C4-2B (cell line): ENCODE data around the gene GALNT10.

Experiments
- ZFX ChIP-seq: fragments of 450-650 bp; IDR thresholded peaks from 2 replicates; pipeline ENCODE4 v1.6.1; 2017
- TF ChIP-seq, protein P1 (sequence below): fragments of 450-650 bp; conservative IDR thresholded peaks from 2 replicates; pipeline ENCODE4 v1.5.1; 2017; ENCODE audit warnings: mild to moderate bottlenecking

DNA sequence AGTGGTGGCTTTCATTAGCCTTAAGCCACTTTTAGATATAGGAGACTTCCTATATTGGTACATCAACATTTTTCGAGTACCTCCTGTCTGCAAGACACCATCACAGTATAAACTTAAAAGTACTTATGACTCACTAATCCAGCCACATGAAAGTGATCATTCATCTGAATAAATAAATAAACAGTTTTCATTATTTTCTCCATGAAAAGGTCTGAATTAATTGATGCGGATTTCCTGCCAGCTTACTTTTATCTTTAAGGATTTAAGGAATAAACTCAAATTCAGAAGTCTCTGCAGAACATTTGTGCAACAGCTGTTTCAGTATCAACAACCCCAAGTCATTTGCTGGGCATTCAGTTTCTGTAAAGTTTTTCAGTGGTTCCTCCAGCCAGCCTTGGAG lies 259.3 kb downstream of the GALNT10 start:
- TF ChIP-seq, protein P1, sequence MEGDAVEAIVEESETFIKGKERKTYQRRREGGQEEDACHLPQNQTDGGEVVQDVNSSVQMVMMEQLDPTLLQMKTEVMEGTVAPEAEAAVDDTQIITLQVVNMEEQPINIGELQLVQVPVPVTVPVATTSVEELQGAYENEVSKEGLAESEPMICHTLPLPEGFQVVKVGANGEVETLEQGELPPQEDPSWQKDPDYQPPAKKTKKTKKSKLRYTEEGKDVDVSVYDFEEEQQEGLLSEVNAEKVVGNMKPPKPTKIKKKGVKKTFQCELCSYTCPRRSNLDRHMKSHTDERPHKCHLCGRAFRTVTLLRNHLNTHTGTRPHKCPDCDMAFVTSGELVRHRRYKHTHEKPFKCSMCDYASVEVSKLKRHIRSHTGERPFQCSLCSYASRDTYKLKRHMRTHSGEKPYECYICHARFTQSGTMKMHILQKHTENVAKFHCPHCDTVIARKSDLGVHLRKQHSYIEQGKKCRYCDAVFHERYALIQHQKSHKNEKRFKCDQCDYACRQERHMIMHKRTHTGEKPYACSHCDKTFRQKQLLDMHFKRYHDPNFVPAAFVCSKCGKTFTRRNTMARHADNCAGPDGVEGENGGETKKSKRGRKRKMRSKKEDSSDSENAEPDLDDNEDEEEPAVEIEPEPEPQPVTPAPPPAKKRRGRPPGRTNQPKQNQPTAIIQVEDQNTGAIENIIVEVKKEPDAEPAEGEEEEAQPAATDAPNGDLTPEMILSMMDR = no peak
- TF ChIP-seq ZFX = no peak
